PC-3 (cell line): Measurements from ENCODE around the gene SLC22A4.

Source experiments
- EZH2 ChIP-seq: fragments of 300-600 bp; sonication (generic); IDR thresholded peaks from one replicate; pipeline ENCODE4 v1.6.1; 2017; ENCODE audit warnings: antibody characterized with exemption, mild to moderate bottlenecking, low read length; ENCODE audit not compliant: unreplicated experiment
- EZH2phosphoT487 ChIP-seq: fragments of 300-600 bp; sonication (generic); IDR thresholded peaks from 2 replicates; pipeline ENCODE4 v1.6.1; 2018; ENCODE audit warnings: mild to moderate bottlenecking, antibody characterized with exemption, low read length, borderline replicate concordance
- TF ChIP-seq, protein P1 (sequence below): fragments of 300-600 bp; sonication (generic); conservative IDR thresholded peaks from 2 replicates; pipeline ENCODE4 v1.5.1; 2017; ENCODE audit warnings: antibody characterized with exemption, low read depth, mild to moderate bottlenecking, low read length

DNA sequence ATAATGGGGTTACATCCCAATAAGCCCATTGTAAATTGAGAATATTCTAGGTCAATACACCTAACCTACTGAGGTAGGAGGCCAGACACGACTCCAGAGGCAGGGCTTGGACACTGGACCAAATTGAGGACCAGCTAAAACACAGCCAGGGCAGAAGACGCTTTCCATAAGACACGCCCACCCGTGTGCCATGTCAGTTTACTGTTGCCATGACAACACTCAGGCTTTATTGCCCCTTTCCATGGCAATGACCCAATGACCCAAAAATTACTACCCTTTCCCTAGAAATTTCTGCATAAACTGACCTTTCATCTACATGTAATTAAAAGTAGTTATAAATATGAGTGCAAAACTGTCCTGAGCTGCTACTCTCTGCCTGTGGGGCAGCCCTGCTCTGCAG is 31.5 kb downstream of the SLC22A4 start:
- TF ChIP-seq, protein P1, sequence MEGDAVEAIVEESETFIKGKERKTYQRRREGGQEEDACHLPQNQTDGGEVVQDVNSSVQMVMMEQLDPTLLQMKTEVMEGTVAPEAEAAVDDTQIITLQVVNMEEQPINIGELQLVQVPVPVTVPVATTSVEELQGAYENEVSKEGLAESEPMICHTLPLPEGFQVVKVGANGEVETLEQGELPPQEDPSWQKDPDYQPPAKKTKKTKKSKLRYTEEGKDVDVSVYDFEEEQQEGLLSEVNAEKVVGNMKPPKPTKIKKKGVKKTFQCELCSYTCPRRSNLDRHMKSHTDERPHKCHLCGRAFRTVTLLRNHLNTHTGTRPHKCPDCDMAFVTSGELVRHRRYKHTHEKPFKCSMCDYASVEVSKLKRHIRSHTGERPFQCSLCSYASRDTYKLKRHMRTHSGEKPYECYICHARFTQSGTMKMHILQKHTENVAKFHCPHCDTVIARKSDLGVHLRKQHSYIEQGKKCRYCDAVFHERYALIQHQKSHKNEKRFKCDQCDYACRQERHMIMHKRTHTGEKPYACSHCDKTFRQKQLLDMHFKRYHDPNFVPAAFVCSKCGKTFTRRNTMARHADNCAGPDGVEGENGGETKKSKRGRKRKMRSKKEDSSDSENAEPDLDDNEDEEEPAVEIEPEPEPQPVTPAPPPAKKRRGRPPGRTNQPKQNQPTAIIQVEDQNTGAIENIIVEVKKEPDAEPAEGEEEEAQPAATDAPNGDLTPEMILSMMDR = no peak
- TF ChIP-seq EZH2 (no peak), EZH2phosphoT487 (no peak)
